ENCODE results near the gene TMEM203.

Gene TMEM203

DNA sequence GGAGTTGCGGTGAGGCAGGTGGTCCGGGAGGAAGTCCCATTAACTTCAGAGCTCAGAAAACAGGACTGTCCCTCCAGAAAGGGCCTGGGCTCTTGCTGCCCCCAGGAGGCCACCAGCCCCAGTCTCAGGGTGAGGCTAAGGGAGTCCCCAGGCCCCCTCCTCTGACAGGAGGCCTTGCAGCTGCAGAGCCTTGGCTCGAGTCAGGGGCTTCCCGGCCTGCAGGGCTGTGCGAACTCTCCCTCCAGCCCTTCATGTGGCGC, 42.4 kb upstream of the TMEM203 start:
- H3K4me2 ChIP-seq (ENCODE audit: low read length) = no peak overlapping the region
- H3K4me1 ChIP-seq (ENCODE audit: control insufficient read depth in 1 of 2, insufficient read depth in 2 of 2, low read length in 2 of 2) = peaks cover 3 to 10% of the 10 kb centered on the region in 2 experiments
- H2BK12ac ChIP-seq (ENCODE audit: low read length) = no peak overlapping the region
- H4K8ac ChIP-seq (ENCODE audit: low read depth, low read length) = no peak overlapping the region
- H3K4ac ChIP-seq (ENCODE audit: low read depth, low read length) = no peak overlapping the region
- H4K91ac ChIP-seq (ENCODE audit: low read depth, low read length) = no peak overlapping the region
- no peak overlapping the region for H3K9ac ChIP-seq (ENCODE audit: low read length)
- no CpG with 5 or more reads among the region's 6 CpGs for WGBS (ENCODE audit: extremely low coverage, insufficient coverage, insufficient read length)
- no peak overlapping the region for H3K18ac ChIP-seq (ENCODE audit: low read length)
- H3K14ac ChIP-seq (ENCODE audit: low read length) = no peak overlapping the region
- no peaks in the 10 kb centered on the region for H3K27me3 ChIP-seq (ENCODE audit: insufficient read depth, low read length)
- no peaks in the 10 kb centered on the region for H3K79me2 ChIP-seq (ENCODE audit: control insufficient read depth, insufficient read depth, low read length, poor library complexity)
- no peak overlapping the region for H4K12ac ChIP-seq (ENCODE audit: low read depth, low read length)
- H3K36me3 ChIP-seq (ENCODE audit: control insufficient read depth in 1 of 2, insufficient read depth in 2 of 2, low read length in 2 of 2) = peaks cover 12% of the 10 kb centered on the region in 2 experiments
- no peak overlapping the region for H3K27ac ChIP-seq (ENCODE audit: low read depth, low read length)
- DNase-seq = no peak
- H3K9me3 ChIP-seq (ENCODE audit: insufficient read depth, low read depth, low read length) = peaks cover 4% of the 10 kb centered on the region
- H2BK120ac ChIP-seq (ENCODE audit: insufficient read depth, low read length, poor library complexity) = no peak overlapping the region
- no peak overlapping the region for H3K23ac ChIP-seq (ENCODE audit: low read length)
- no peak overlapping the region for H2BK5ac ChIP-seq (ENCODE audit: low read depth, low read length, poor library complexity)
- no peak overlapping the region for H2AFZ ChIP-seq (ENCODE audit: insufficient read depth, low read length, poor library complexity)
- H3K4me3 ChIP-seq (ENCODE audit: low read depth, low read length) = no peak overlapping the region
- no peak overlapping the region for H2AK5ac ChIP-seq (ENCODE audit: low read length)
- H3K79me1 ChIP-seq (ENCODE audit: low read length) = no peaks in the 10 kb centered on the region

DNA sequence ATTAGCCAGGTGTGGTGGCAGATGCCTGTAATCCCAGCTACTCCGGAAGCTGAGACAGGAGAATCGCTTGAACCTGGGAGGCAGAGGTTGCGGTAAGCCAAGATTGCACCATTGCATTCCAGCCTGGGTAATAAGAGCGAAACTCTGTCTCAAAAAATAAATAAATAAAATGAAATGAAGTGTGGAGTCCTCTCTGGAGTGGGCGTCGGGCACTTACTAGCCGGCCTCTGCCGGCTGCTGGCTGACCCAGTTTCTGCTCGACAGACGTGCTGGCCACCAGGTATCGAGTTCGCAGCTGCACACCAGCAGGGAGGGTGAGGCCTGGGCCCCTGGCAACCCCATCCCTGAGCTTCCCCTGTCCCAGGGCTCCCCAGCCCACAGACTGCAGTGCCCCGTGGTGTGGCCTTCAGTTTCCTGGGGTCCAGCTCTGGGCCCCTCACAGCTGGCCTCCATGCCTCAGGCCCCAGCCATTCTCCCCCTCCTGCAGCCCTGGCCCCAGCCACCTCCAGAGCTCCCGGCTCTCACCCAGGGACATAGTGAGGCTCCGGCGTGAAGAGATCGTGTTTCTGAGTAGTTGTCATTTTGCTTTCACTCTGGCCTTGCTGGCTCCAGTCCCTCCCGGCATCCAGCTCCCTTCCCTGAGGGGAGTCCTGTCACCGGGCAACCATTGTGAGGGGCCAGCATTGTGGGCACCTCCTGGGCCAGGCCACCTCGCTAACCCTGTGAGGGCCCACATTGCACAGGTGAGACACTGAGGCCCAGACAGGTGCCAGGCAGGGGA, 41.9 kb upstream of the TMEM203 start:
- Histone ChIP-seq H4K91ac (ENCODE audit: low read depth, low read length) (no peak overlapping the region), H2AFZ (ENCODE audit: insufficient read depth, low read length, poor library complexity) (no peak overlapping the region), H3K4me3 (ENCODE audit: low read depth, low read length) (no peak overlapping the region)

DNA sequence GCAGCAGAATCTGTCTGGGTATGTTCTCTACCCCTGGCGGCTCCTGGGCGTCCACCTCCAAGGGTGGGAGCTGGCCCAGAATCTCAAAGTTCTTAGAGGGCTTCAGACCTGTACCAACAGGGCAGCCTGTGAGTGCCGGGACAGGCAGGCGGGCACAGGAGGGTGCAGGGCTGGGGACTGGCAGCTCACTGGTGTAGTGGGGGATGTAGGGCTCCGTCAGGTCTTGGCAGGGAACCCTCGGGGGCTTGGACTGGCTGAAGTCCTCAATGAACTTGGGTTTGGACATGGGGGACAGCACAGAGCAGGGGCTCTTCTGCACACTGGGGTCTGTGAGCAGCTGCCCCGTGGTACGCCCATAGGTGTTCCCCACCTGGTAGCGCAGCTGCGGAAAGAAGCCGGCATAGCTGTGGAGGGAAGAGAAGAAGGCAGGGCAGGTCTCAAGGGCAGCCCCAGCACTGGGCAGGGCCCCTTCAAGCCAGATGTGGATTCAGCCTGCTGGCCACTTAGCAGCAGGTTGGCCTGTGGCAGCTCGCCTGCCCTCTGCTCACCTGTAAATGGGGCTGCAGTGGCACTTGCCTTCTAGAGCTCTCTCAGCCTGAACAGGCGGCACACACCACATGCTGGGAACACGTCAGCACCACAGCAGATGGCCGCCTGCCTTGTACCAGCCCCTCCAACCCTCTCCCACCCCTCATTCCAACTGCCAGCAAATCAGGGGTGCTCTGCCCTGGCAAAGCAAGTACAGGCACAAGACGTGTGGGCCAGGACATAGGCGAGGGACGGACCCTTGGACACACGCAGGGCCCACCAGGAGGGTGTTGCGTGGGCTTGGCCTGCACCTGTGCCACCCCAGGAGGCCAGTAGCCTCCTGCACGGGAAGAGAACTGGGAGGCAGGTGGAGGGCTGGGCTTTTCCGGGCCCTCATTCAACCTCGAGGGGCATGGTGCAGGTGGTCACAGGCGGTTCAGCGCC, 40.3 kb upstream of the TMEM203 start:
- Histone ChIP-seq H2AFZ (ENCODE audit: insufficient read depth, low read length, poor library complexity) (no peak overlapping the region), H2BK12ac (ENCODE audit: low read length) (no peak overlapping the region), H3K4me2 (ENCODE audit: low read length) (no peak overlapping the region), H3K27ac (ENCODE audit: low read depth, low read length) (no peak overlapping the region), H3K23ac (ENCODE audit: low read length) (no peak overlapping the region), H2BK5ac (ENCODE audit: low read depth, low read length, poor library complexity) (no peak overlapping the region), H3K27me3 (ENCODE audit: insufficient read depth, low read length) (no peaks in the 10 kb centered on the region), H3K4me3 (ENCODE audit: low read depth, low read length) (no peak overlapping the region), H3K9ac (ENCODE audit: low read length) (no peak overlapping the region), H3K4ac (ENCODE audit: low read depth, low read length) (no peak overlapping the region), H2BK120ac (ENCODE audit: insufficient read depth, low read length, poor library complexity) (no peak overlapping the region), H2AK5ac (ENCODE audit: low read length) (no peak overlapping the region), H3K79me1 (ENCODE audit: low read length) (peaks cover 2% of the 10 kb centered on the region), H4K12ac (ENCODE audit: low read depth, low read length) (no peak overlapping the region), H3K79me2 (ENCODE audit: control insufficient read depth, insufficient read depth, low read length, poor library complexity) (peaks cover 9% of the 10 kb centered on the region), H3K4me1 (ENCODE audit: control insufficient read depth in 1 of 2, insufficient read depth in 2 of 2, low read length in 2 of 2) (peaks cover 12 to 19% of the 10 kb centered on the region in 2 experiments), H4K8ac (ENCODE audit: low read depth, low read length) (no peak overlapping the region), H3K36me3 (ENCODE audit: control insufficient read depth in 1 of 2, insufficient read depth in 2 of 2, low read length in 2 of 2) (peaks cover 22 to 24% of the 10 kb centered on the region in 2 experiments), H3K9me3 (ENCODE audit: insufficient read depth, low read depth, low read length) (peaks cover 4% of the 10 kb centered on the region), H3K18ac (ENCODE audit: low read length) (no peak overlapping the region), H4K91ac (ENCODE audit: low read depth, low read length) (no peak overlapping the region), H3K14ac (ENCODE audit: low read length) (no peak overlapping the region)
- no peak for DNase-seq
- no CpG with 5 or more reads among the region's 25 CpGs for WGBS (ENCODE audit: extremely low coverage, insufficient coverage, insufficient read length)

More for the DNA sequence above, 41.9 kb upstream of the TMEM203 start:
- H4K12ac ChIP-seq (ENCODE audit: low read depth, low read length) = no peak overlapping the region
- no peak overlapping the region for H3K4me2 ChIP-seq (ENCODE audit: low read length)
- H3K23ac ChIP-seq (ENCODE audit: low read length) = no peak overlapping the region
- no peak overlapping the region for H2BK120ac ChIP-seq (ENCODE audit: insufficient read depth, low read length, poor library complexity)
- whole genome bisulfite sequencing (ENCODE audit: extremely low coverage, insufficient coverage, insufficient read length) = no CpG with 5 or more reads among the region's 20 CpGs
- H3K27ac ChIP-seq (ENCODE audit: low read depth, low read length) = no peak overlapping the region
- no peak for DNase-seq
- H3K79me1 ChIP-seq (ENCODE audit: low read length) = no peaks in the 10 kb centered on the region
- H3K9ac ChIP-seq (ENCODE audit: low read length) = no peak overlapping the region
- no peak overlapping the region for H3K18ac ChIP-seq (ENCODE audit: low read length)
- peaks cover 4% of the 10 kb centered on the region for H3K9me3 ChIP-seq (ENCODE audit: insufficient read depth, low read depth, low read length)
- H3K36me3 ChIP-seq (ENCODE audit: control insufficient read depth in 1 of 2, insufficient read depth in 2 of 2, low read length in 2 of 2) = peaks cover 17 to 18% of the 10 kb centered on the region in 2 experiments
- H3K27me3 ChIP-seq (ENCODE audit: insufficient read depth, low read length) = no peaks in the 10 kb centered on the region
- H4K8ac ChIP-seq (ENCODE audit: low read depth, low read length) = no peak overlapping the region
- no peak overlapping the region for H2AK5ac ChIP-seq (ENCODE audit: low read length)
- peaks cover 8 to 15% of the 10 kb centered on the region in 2 experiments for H3K4me1 ChIP-seq (ENCODE audit: control insufficient read depth in 1 of 2, insufficient read depth in 2 of 2, low read length in 2 of 2)
- H3K14ac ChIP-seq (ENCODE audit: low read length) = no peak overlapping the region
- H3K4ac ChIP-seq (ENCODE audit: low read depth, low read length) = no peak overlapping the region
- no peaks in the 10 kb centered on the region for H3K79me2 ChIP-seq (ENCODE audit: control insufficient read depth, insufficient read depth, low read length, poor library complexity)
- H2BK5ac ChIP-seq (ENCODE audit: low read depth, low read length, poor library complexity) = no peak overlapping the region
- no peak overlapping the region for H2BK12ac ChIP-seq (ENCODE audit: low read length)

DNA sequence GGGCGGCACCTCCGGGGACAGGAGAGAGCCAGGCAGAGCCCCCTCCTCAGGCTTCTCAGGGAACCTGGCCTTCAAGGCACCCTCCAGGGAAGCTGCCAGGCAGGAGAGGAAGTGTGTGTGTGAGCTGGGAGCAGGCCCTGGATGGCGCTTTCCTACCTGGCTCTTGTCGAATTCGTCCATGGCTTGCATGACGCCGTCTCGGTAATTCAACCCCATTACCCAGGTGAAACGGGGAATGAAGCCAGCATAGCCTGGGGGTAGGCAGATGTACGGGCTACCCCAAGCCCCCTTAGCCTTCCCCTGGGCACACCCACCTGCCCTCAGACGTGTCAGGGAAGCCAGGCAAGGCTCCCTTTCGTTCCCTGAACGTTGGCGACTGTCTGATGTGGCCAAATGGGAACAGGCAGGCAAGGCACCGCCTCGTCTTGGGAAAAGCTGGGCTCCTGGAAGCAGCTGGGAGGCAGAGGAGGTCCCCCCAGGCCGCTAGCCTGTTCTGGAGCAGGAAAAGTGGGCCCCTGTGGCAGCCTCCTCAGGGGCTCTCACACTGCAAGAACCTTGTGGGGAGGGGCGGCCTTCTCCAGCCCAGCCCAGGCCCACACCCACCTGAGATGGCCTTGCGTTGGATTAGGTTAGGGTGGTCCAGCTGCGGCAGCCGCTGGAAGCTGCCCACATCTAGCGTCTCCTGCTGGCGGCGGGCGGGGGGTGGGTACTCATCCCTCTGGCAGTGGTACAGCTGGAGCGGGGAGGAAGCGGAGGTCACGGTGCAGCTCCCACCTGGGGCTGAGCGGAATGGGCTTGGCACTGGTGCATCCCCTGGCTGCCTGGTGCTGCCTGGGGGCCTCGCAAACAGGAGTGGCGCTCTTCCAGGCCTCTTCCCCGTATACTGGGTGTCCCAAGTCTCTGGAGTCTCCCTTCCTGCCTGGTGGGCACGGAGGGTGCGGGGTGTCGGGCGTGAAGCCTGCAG, 39.3 kb upstream of the TMEM203 start:
- DNase-seq = peak; percentile 55 to 69
- Histone ChIP-seq H3K79me1 (ENCODE audit: low read length) (peaks cover 8% of the 10 kb centered on the region), H2BK5ac (ENCODE audit: low read depth, low read length, poor library complexity) (no peak overlapping the region), H4K91ac (ENCODE audit: low read depth, low read length) (no peak overlapping the region), H3K4me2 (ENCODE audit: low read length) (no peak overlapping the region), H3K4me1 (ENCODE audit: control insufficient read depth in 1 of 2, insufficient read depth in 2 of 2, low read length in 2 of 2) (peaks cover 12 to 19% of the 10 kb centered on the region in 2 experiments), H3K18ac (ENCODE audit: low read length) (no peak overlapping the region), H3K23ac (ENCODE audit: low read length) (no peak overlapping the region), H2AFZ (ENCODE audit: insufficient read depth, low read length, poor library complexity) (no peak overlapping the region), H2BK12ac (ENCODE audit: low read length) (no peak overlapping the region), H2AK5ac (ENCODE audit: low read length) (no peak overlapping the region), H4K8ac (ENCODE audit: low read depth, low read length) (no peak overlapping the region), H3K14ac (ENCODE audit: low read length) (no peak overlapping the region), H2BK120ac (ENCODE audit: insufficient read depth, low read length, poor library complexity) (no peak overlapping the region), H3K4ac (ENCODE audit: low read depth, low read length) (no peak overlapping the region), H3K79me2 (ENCODE audit: control insufficient read depth, insufficient read depth, low read length, poor library complexity) (peaks cover 14% of the 10 kb centered on the region), H3K27ac (ENCODE audit: low read depth, low read length) (no peak overlapping the region), H3K27me3 (ENCODE audit: insufficient read depth, low read length) (no peaks in the 10 kb centered on the region), H4K12ac (ENCODE audit: low read depth, low read length) (no peak overlapping the region), H3K4me3 (ENCODE audit: low read depth, low read length) (no peak overlapping the region), H3K9ac (ENCODE audit: low read length) (no peak overlapping the region), H3K36me3 (ENCODE audit: control insufficient read depth in 1 of 2, insufficient read depth in 2 of 2, low read length in 2 of 2) (peaks cover 22 to 24% of the 10 kb centered on the region in 2 experiments), H3K9me3 (ENCODE audit: insufficient read depth, low read depth, low read length) (peaks cover 3% of the 10 kb centered on the region)
- WGBS (ENCODE audit: extremely low coverage, insufficient coverage, insufficient read length) = no CpG with 5 or more reads among the region's 36 CpGs

Data from trophoblast cell (in vitro differentiated cells and primary cell).